ENCODE measurements around the gene FADS2.

Gene FADS2

GRCh38 chr11:61902313-61902712 lies 74.2 kb downstream of the FADS2 start:
- no peak for DNase-seq

GRCh38 chr11:61903845-61904244 lies 75.7 kb downstream of the FADS2 start:
- DNase-seq, result no peak

GRCh38 chr11:61904539-61905048 lies 76.5 kb downstream of the FADS2 start:
- DNase-seq, result no peak

- no peak for DNase-seq
Measured at GRCh38 chr11:61905067-61905696, 77.1 kb downstream of the FADS2 start.

GRCh38 chr11:61905801-61906521 lies 77.9 kb downstream of the FADS2 start:
- no peak for DNase-seq

- DNase-seq, result no peak
Measured at GRCh38 chr11:61906522-61906909, 78.4 kb downstream of the FADS2 start.

GRCh38 chr11:61907282-61907681 lies 79.2 kb downstream of the FADS2 start:
- DNase-seq, result no peak

GRCh38 chr11:61907871-61908729 lies 80.0 kb downstream of the FADS2 start:
- DNase-seq, result no peak

GRCh38 chr11:61908730-61909316 lies 80.7 kb downstream of the FADS2 start:
- DNase-seq, result peak in 19 of 56 donors; percentile 11 to 47 (median 30)

- no peak for DNase-seq
Measured at GRCh38 chr11:61910187-61911127, 82.4 kb downstream of the FADS2 start.

GRCh38 chr11:61911128-61911700 lies 83.1 kb downstream of the FADS2 start:
- DNase-seq, result no peak

GRCh38 chr11:61911701-61912529 lies 83.8 kb downstream of the FADS2 start:
- DNase-seq, result no peak

GRCh38 chr11:61912530-61912898 lies 84.4 kb downstream of the FADS2 start:
- DNase-seq, result peak in 5 of 56 donors; percentile 18 to 38 (median 24)

GRCh38 chr11:61912991-61913698 lies 85.0 kb downstream of the FADS2 start:
- DNase-seq, result no peak

- no peak for DNase-seq
Measured at GRCh38 chr11:61913699-61914395, 85.7 kb downstream of the FADS2 start.

- DNase-seq, result no peak
Measured at GRCh38 chr11:61914471-61915171, 86.5 kb downstream of the FADS2 start.

- peak in 1 of 56 donors; percentile 59 for DNase-seq
Measured at GRCh38 chr11:61916737-61917333, 88.7 kb downstream of the FADS2 start.
